Measurements from ENCODE around the gene TTC23.

Gene TTC23

GRCh38 chr15:99249270-99249841 is at the start of gene TTC23:
Gene TTC23, minus strand, starts transcription at chr15:99249581. Its CDS starts 20,869 bp downstream, at chr15:99228712.
- Mint-ChIP-seq H3K4me1 (peaks cover 16 to 24% of the 10 kb centered on the region in 2 donors), H3K27ac (no peak within 1 kb of the TSS), H3K27me3 (no peaks in the 10 kb centered on the region), H3K4me3 (no peak within 1 kb of the TSS), H3K9me3 (no peaks in the 10 kb centered on the region), H3K36me3 (no peaks in the 10 kb centered on the region)
- ATAC-seq (replicated peaks) = no peak
- DNase-seq = no peak

GRCh38 chr15:99296386-99296785 is 47.0 kb upstream of the TTC23 start:
- Mint-ChIP-seq H3K27me3 (no peaks in the 10 kb centered on the region), H3K9me3 (peaks cover 6 to 13% of the 10 kb centered on the region in 2 donors), H3K4me1 (peaks cover 7 to 19% of the 10 kb centered on the region in 2 donors), H3K36me3 (peaks cover 26 to 31% of the 10 kb centered on the region in 2 donors), H3K4me3 (no peak overlapping the region), H3K27ac (no peak overlapping the region)
- ATAC-seq (replicated peaks) (no peak), DNase-seq (no peak)

GRCh38 chr15:99295840-99296239 is 46.5 kb upstream of the TTC23 start:
- no peak for ATAC-seq (replicated peaks)
- H3K4me1 Mint-ChIP-seq = peaks cover 7 to 19% of the 10 kb centered on the region in 2 donors
- H3K4me3 Mint-ChIP-seq = no peak overlapping the region
- no peaks in the 10 kb centered on the region for H3K27me3 Mint-ChIP-seq
- H3K27ac Mint-ChIP-seq = no peak overlapping the region
- peaks cover 6 to 13% of the 10 kb centered on the region in 2 donors for H3K9me3 Mint-ChIP-seq
- DNase-seq = no peak
- H3K36me3 Mint-ChIP-seq = peaks cover 26 to 35% of the 10 kb centered on the region in 2 donors

- H3K27me3 Mint-ChIP-seq = no peaks in the 10 kb centered on the region
- no peak overlapping the region for H3K27ac Mint-ChIP-seq
- ATAC-seq (replicated peaks) (no peak), DNase-seq (no peak)
- peaks cover 26 to 35% of the 10 kb centered on the region in 2 donors for H3K36me3 Mint-ChIP-seq
- no peak overlapping the region for H3K4me3 Mint-ChIP-seq
- peaks cover 6 to 13% of the 10 kb centered on the region in 2 donors for H3K9me3 Mint-ChIP-seq
- H3K4me1 Mint-ChIP-seq = peaks cover 7 to 19% of the 10 kb centered on the region in 2 donors
Measured at GRCh38 chr15:99291643-99292042, 42.3 kb upstream of the TTC23 start.

- ATAC-seq (replicated peaks) = peak in 1 of 2 donors; percentile 20
- Mint-ChIP-seq H3K4me3 (no peak overlapping the region), H3K27me3 (no peaks in the 10 kb centered on the region), H3K27ac (no peak overlapping the region), H3K4me1 (peaks cover 16 to 29% of the 10 kb centered on the region in 2 donors), H3K36me3 (peaks cover 16 to 32% of the 10 kb centered on the region in 2 donors), H3K9me3 (no peaks in the 10 kb centered on the region)
- no peak for DNase-seq
Measured at GRCh38 chr15:99283717-99284116, 34.3 kb upstream of the TTC23 start.

- H3K4me1 Mint-ChIP-seq = peaks cover 16 to 30% of the 10 kb centered on the region in 2 donors
- H3K27ac Mint-ChIP-seq = no peak overlapping the region
- no peaks in the 10 kb centered on the region for H3K27me3 Mint-ChIP-seq
- H3K4me3 Mint-ChIP-seq = no peak overlapping the region
- H3K36me3 Mint-ChIP-seq = peaks cover 16 to 33% of the 10 kb centered on the region in 2 donors
- DNase-seq (no peak), ATAC-seq (replicated peaks) (no peak)
- H3K9me3 Mint-ChIP-seq = no peaks in the 10 kb centered on the region
Measured at GRCh38 chr15:99282586-99282985, 33.2 kb upstream of the TTC23 start.

GRCh38 chr15:99282121-99282520 is 32.7 kb upstream of the TTC23 start:
- no peak for DNase-seq
- Mint-ChIP-seq H3K4me1 (peaks cover 16 to 34% of the 10 kb centered on the region in 2 donors), H3K27me3 (no peaks in the 10 kb centered on the region), H3K27ac (no peak overlapping the region), H3K36me3 (peaks cover 16 to 33% of the 10 kb centered on the region in 2 donors), H3K4me3 (no peak overlapping the region), H3K9me3 (no peaks in the 10 kb centered on the region)
- ATAC-seq (replicated peaks) = no peak

GRCh38 chr15:99279827-99280226 is 30.4 kb upstream of the TTC23 start:
- no peak for DNase-seq
- Mint-ChIP-seq H3K36me3 (peaks cover 11 to 27% of the 10 kb centered on the region in 2 donors), H3K27ac (no peak overlapping the region), H3K27me3 (no peaks in the 10 kb centered on the region), H3K9me3 (no peaks in the 10 kb centered on the region), H3K4me1 (peaks cover 18 to 45% of the 10 kb centered on the region in 2 donors), H3K4me3 (no peak overlapping the region)
- ATAC-seq (replicated peaks) = no peak

- no peak overlapping the region for H3K4me3 Mint-ChIP-seq
- no peak overlapping the region for H3K27ac Mint-ChIP-seq
- DNase-seq (no peak), ATAC-seq (replicated peaks) (no peak)
- H3K36me3 Mint-ChIP-seq = peaks cover 6 to 23% of the 10 kb centered on the region in 2 donors
- H3K9me3 Mint-ChIP-seq = no peaks in the 10 kb centered on the region
- H3K4me1 Mint-ChIP-seq = peaks cover 15 to 39% of the 10 kb centered on the region in 2 donors
- H3K27me3 Mint-ChIP-seq = no peaks in the 10 kb centered on the region
Measured at GRCh38 chr15:99279290-99279689, 29.9 kb upstream of the TTC23 start.

- DNase-seq = no peak
- H3K4me3 Mint-ChIP-seq = no peak overlapping the region
- peaks cover 10 to 28% of the 10 kb centered on the region in 2 donors for H3K4me1 Mint-ChIP-seq
- no peaks in the 10 kb centered on the region for H3K9me3 Mint-ChIP-seq
- no peaks in the 10 kb centered on the region for H3K27me3 Mint-ChIP-seq
- H3K27ac Mint-ChIP-seq = peak overlapping the region; percentile 81
- ATAC-seq (replicated peaks) = peak; percentile 68 to 72
- peaks cover 6 to 20% of the 10 kb centered on the region in 2 donors for H3K36me3 Mint-ChIP-seq
Measured at GRCh38 chr15:99275525-99276128, 26.2 kb upstream of the TTC23 start.

GRCh38 chr15:99275061-99275460 is 25.7 kb upstream of the TTC23 start:
- no peak for DNase-seq
- Mint-ChIP-seq H3K4me3 (no peak overlapping the region), H3K9me3 (no peaks in the 10 kb centered on the region), H3K4me1 (peaks cover 8 to 23% of the 10 kb centered on the region in 2 donors), H3K27ac (no peak overlapping the region), H3K27me3 (no peaks in the 10 kb centered on the region), H3K36me3 (peaks cover 5 to 14% of the 10 kb centered on the region in 2 donors)
- no peak for ATAC-seq (replicated peaks)

GRCh38 chr15:99273801-99274200 is 24.4 kb upstream of the TTC23 start:
- no peak for DNase-seq
- ATAC-seq (replicated peaks) = no peak
- H3K4me3 Mint-ChIP-seq = no peak overlapping the region
- no peaks in the 10 kb centered on the region for H3K9me3 Mint-ChIP-seq
- H3K27ac Mint-ChIP-seq = no peak overlapping the region
- no peaks in the 10 kb centered on the region for H3K27me3 Mint-ChIP-seq
- H3K36me3 Mint-ChIP-seq = peaks cover 0 to 2% of the 10 kb centered on the region in 2 donors
- H3K4me1 Mint-ChIP-seq = peaks cover 6 to 18% of the 10 kb centered on the region in 2 donors

- no peak overlapping the region for H3K4me3 Mint-ChIP-seq
- ATAC-seq (replicated peaks) (no peak), DNase-seq (no peak)
- no peaks in the 10 kb centered on the region for H3K9me3 Mint-ChIP-seq
- H3K36me3 Mint-ChIP-seq = peaks cover 2 to 4% of the 10 kb centered on the region in 2 donors
- H3K27me3 Mint-ChIP-seq = no peaks in the 10 kb centered on the region
- H3K4me1 Mint-ChIP-seq = no peaks in the 10 kb centered on the region
- H3K27ac Mint-ChIP-seq = no peak overlapping the region
Measured at GRCh38 chr15:99268431-99268830, 19.1 kb upstream of the TTC23 start.

GRCh38 chr15:99267957-99268356 is 18.6 kb upstream of the TTC23 start:
- Mint-ChIP-seq H3K27me3 (no peaks in the 10 kb centered on the region), H3K4me3 (no peak overlapping the region), H3K36me3 (peaks cover 2 to 5% of the 10 kb centered on the region in 2 donors), H3K9me3 (no peaks in the 10 kb centered on the region), H3K4me1 (no peaks in the 10 kb centered on the region), H3K27ac (no peak overlapping the region)
- ATAC-seq (replicated peaks) (no peak), DNase-seq (no peak)

- Mint-ChIP-seq H3K4me3 (no peak overlapping the region), H3K9me3 (no peaks in the 10 kb centered on the region), H3K4me1 (no peaks in the 10 kb centered on the region)
Measured at GRCh38 chr15:99265541-99266070, 16.2 kb upstream of the TTC23 start.

More at GRCh38 chr15:99265541-99266070, 16.2 kb upstream of the TTC23 start:
- ATAC-seq (replicated peaks) = no peak
- H3K36me3 Mint-ChIP-seq = peaks cover 2 to 5% of the 10 kb centered on the region in 2 donors
- no peaks in the 10 kb centered on the region for H3K27me3 Mint-ChIP-seq
- no peak overlapping the region for H3K27ac Mint-ChIP-seq
- DNase-seq = no peak

Measured in stimulated activated naive B cell treated with anti-CD40 and anti-IgM and Interleukin-4, amounts not matched to agents 10 μg/mL and 1 μg/mL and 100 μg/mL, for 72 hours (primary cell).